K562 (cell line): ENCODE results near the gene HDHD3. TPM values are rescaled to one million over a fixed set of nuclear protein-coding genes. Genes with fewer than 3 reads are reported as not detected.

Experiments
- EGR1 ChIP-seq: fragments of 450-650 bp; conservative IDR thresholded peaks from 2 replicates; pipeline ENCODE4 v1.6.1; 2017; ENCODE audit warnings: mild to moderate bottlenecking
- FOXP4 ChIP-seq: sonication (generic); formaldehyde crosslinking; IDR thresholded peaks from 2 replicates; pipeline ENCODE4 v1.8.0; 2022; ENCODE audit warnings: mild to moderate bottlenecking, missing genetic modification reagents, borderline replicate concordance
- ILF3 ChIP-seq: fragments of 450-650 bp; IDR thresholded peaks from 2 replicates; pipeline ENCODE4 v1.6.1; 2018; ENCODE audit warnings: antibody characterized with exemption, mild to moderate bottlenecking, moderate library complexity, borderline replicate concordance
- JUND ChIP-seq, 2 experiments: IDR thresholded peaks; 2 replicates in 1 of 2; 3 replicates in 1 of 2; pipeline ENCODE4 v1.6.1; 2011; ENCODE audit warnings: borderline replicate concordance in 2 of 2, low read depth in 2 of 2, low read length in 2 of 2, improper control_type of control experiment in 1 of 2, missing biosample characterization in 1 of 2, missing genetic modification characterization in 1 of 2, missing genetic modification reagents in 1 of 2
- MBD2 ChIP-seq: sonication (generic); IDR thresholded peaks from 2 replicates; pipeline ENCODE4 v1.6.1; 2016; ENCODE audit warnings: low read depth, borderline replicate concordance
- MTA1 ChIP-seq: fragments of 450-650 bp; IDR thresholded peaks from 2 replicates; pipeline ENCODE4 v1.6.1; 2017; ENCODE audit warnings: borderline replicate concordance
- NCOA2 ChIP-seq, 2 experiments: fragments of 450-650 bp; IDR thresholded peaks; 2 replicates each; pipeline ENCODE4 v1.6.1; 2018; ENCODE audit warnings: mild to moderate bottlenecking in 2 of 2, moderate library complexity in 1 of 2; ENCODE audit not compliant: partially characterized antibody in 2 of 2
- PHF8 ChIP-seq: fragments of 200-600 bp; sonication (generic); IDR thresholded peaks from 2 replicates; pipeline ENCODE4 v1.6.1; 2012; ENCODE audit warnings: mixed run types, mild to moderate bottlenecking, inconsistent platforms, low read length, moderate library complexity, borderline replicate concordance
- SIN3A ChIP-seq, 2 experiments: fragments of 150-350 bp in 1 of 2; IDR thresholded peaks; 2 replicates each; pipeline ENCODE4 v1.6.1; 2011 to 2016; ENCODE audit warnings: borderline replicate concordance in 2 of 2, low read depth in 2 of 2, low read length in 2 of 2, mild to moderate bottlenecking in 2 of 2, moderate library complexity in 2 of 2; ENCODE audit not compliant: control insufficient read depth in 1 of 2
- TAF15 ChIP-seq: fragments of 200-400 bp; formaldehyde crosslinking; IDR thresholded peaks from 2 replicates; pipeline ENCODE4 v1.6.1; 2017; ENCODE audit warnings: mild to moderate bottlenecking, low read depth, low read length, moderate library complexity
- ZBTB43 ChIP-seq: sonication (generic); formaldehyde crosslinking; IDR thresholded peaks from 2 replicates; pipeline ENCODE4 v1.8.0; 2023; ENCODE audit warnings: mild to moderate bottlenecking, missing genetic modification reagents
- ZNF184 ChIP-seq: sonication (generic); formaldehyde crosslinking; IDR thresholded peaks from 2 replicates; pipeline ENCODE4 v1.5.0; 2020; ENCODE audit warnings: missing genetic modification reagents
- ZNF609 ChIP-seq: sonication (generic); formaldehyde crosslinking; IDR thresholded peaks from 2 replicates; pipeline ENCODE4 v1.8.1; 2023; ENCODE audit warnings: missing genetic modification reagents, mild to moderate bottlenecking, borderline replicate concordance
- polyA plus RNA-seq, 8 experiments: library from polyadenylated mRNA; depleted of rRNA in 4 of 8; stranded (reverse) in 5 of 8; unstranded in 3 of 8; fragments of >200 nt; fragmentation: Nextera tagmentation in 2 of 8; fragmentation: Illumina TruSeq in 1 of 8; extraction: Ambion mirVana in 2 of 8; extraction: Trizol in 1 of 8; gene quantifications; 2 replicates each; pipeline versions ENCODE4 v1.2.1 to v1.2.3, GENCODE V29; 2011 to 2014; ENCODE audit warnings: inconsistent platforms in 1 of 8, missing spikeins in 1 of 8
- total RNA-seq, 7 experiments: library from RNA; depleted of rRNA in 6 of 7; stranded (reverse); fragments of >200 nt in 6 of 7; fragmentation: Illumina TruSeq in 2 of 7; extraction: Trizol in 2 of 7; gene quantifications; 2 replicates each; pipeline versions ENCODE4 v1.2.1 to v1.2.3, GENCODE V29; 2011 to 2021; ENCODE audit warnings: low replicate concordance in 1 of 7
- TF ChIP-seq, protein P1 (sequence below): IDR thresholded peaks from 2 replicates; pipeline ENCODE4 v1.6.1; 2012; ENCODE audit warnings: low read depth, low read length, improper control_type of control experiment, borderline replicate concordance

HDHD3 gene
- total and polyA plus RNA-seq, 9 of the 15 experiments (the other 6 are each of a cell fraction or from before 2014, with no cell fraction given) = 1.1 to 19.1 (median 10.9) TPM

GRCh38 chr9:113376634-113377567 lies at the start of gene HDHD3 (continued):
- TF ChIP-seq MTA1 (0 out of 2 replicates have a peak, but pooled peaks have one; percentile 36), EGR1 (0 out of 2 replicates have a peak, but pooled peaks have one; percentile 10), ZNF184 (no peak), ZBTB43 (no peak), ZNF609 (CRISPR knock-in tag) (no peak), PHF8 (peak; percentile 86), ILF3 (no peak), JUND (IDR thresholded peaks at IDR 0.05; ENCODE audit: borderline replicate concordance, low read depth, low read length) (no peak), JUND (tag; IDR thresholded peaks at IDR 0.05; ENCODE audit: borderline replicate concordance, low read depth, low read length) (no peak), FOXP4 (CRISPR knock-in tag) (peak; percentile 50; the same call in 1 of the 2 replicates), MBD2 (0 out of 2 replicates have a peak, but pooled peaks have one; percentile 29), SIN3A (IDR thresholded peaks at IDR 0.05; ENCODE audit: borderline replicate concordance in 2 of 2, control insufficient read depth in 1 of 2, low read depth in 2 of 2, low read length in 2 of 2) (peak; percentile 8 to 35; a peak in 1 of 4 replicates), NCOA2 (IDR thresholded peaks at IDR 0.05; ENCODE audit: partially characterized antibody in 2 of 2) (no peak), TAF15 (no peak)
- TF ChIP-seq, protein P1, sequence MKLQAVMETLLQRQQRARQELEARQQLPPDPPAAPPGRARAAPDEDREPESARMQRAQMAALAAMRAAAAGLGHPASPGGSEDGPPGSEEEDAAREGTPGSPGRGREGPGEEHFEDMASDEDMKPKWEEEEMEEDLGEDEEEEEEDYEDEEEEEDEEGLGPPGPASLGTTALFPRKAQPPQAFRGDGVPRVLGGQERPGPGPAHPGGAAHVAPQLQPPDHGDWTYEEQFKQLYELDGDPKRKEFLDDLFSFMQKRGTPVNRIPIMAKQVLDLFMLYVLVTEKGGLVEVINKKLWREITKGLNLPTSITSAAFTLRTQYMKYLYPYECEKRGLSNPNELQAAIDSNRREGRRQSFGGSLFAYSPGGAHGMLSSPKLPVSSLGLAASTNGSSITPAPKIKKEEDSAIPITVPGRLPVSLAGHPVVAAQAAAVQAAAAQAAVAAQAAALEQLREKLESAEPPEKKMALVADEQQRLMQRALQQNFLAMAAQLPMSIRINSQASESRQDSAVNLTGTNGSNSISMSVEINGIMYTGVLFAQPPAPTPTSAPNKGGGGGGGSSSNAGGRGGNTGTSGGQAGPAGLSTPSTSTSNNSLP = no peak
